ENCODE data around the gene NKTR. TPM values are rescaled to one million over a fixed set of nuclear protein-coding genes. Genes with fewer than 3 reads are reported as not detected.

NKTR gene
- total and polyA plus RNA-seq, 5 donors, result 22.6 to 35.8 (median 28.3) TPM

- Histone ChIP-seq H3K9me3 (ENCODE audit: control insufficient read depth, low read length) (no peaks in the 10 kb centered on the region), H3K27ac (ENCODE audit: low read length) (no peak overlapping the region), H3K27me3 (ENCODE audit: control insufficient read depth, insufficient read depth) (no peaks in the 10 kb centered on the region), H3K4me1 (ENCODE audit: control insufficient read depth, insufficient read depth, low read length) (no peaks in the 10 kb centered on the region), H3K4me3 (ENCODE audit: low read length) (no peak overlapping the region)
- DNase-seq (peak in 1 of 3 donors; percentile 32), ATAC-seq (no peak)
- intact Hi-C loops (cut with DNase I), result no loop called here
- 72% methylated on average over 10 of the region's 10 CpGs for WGBS
These were observed 90.5 kb downstream of the NKTR start for GRCh38 chr3:42690766-42691680.

GRCh38 chr3:42691816-42692666 is 91.6 kb downstream of the NKTR start:
- H3K9me3 ChIP-seq (ENCODE audit: control insufficient read depth, low read length), result no peaks in the 10 kb centered on the region
- H3K27me3 ChIP-seq (ENCODE audit: control insufficient read depth, insufficient read depth), result no peaks in the 10 kb centered on the region
- intact Hi-C loops (cut with DNase I), result no loop called here
- ATAC-seq (no peak), DNase-seq (peak in 1 of 3 donors; percentile 39)
- H3K27ac ChIP-seq (ENCODE audit: low read length), result no peak overlapping the region
- WGBS, result 78% methylated on average over 13 of the region's 13 CpGs
- H3K4me3 ChIP-seq (ENCODE audit: low read length), result no peak overlapping the region
- no peaks in the 10 kb centered on the region for H3K4me1 ChIP-seq (ENCODE audit: control insufficient read depth, insufficient read depth, low read length)

GRCh38 chr3:42692667-42693529 is 92.4 kb downstream of the NKTR start:
- H3K4me3 ChIP-seq (ENCODE audit: low read length), result no peak overlapping the region
- intact Hi-C loops (cut with DNase I), result no loop called here
- H3K27me3 ChIP-seq (ENCODE audit: control insufficient read depth, insufficient read depth), result no peaks in the 10 kb centered on the region
- no peaks in the 10 kb centered on the region for H3K4me1 ChIP-seq (ENCODE audit: control insufficient read depth, insufficient read depth, low read length)
- no peaks in the 10 kb centered on the region for H3K9me3 ChIP-seq (ENCODE audit: control insufficient read depth, low read length)
- DNase-seq (peak in 1 of 3 donors; percentile 32), ATAC-seq (no peak)
- H3K27ac ChIP-seq (ENCODE audit: low read length), result no peak overlapping the region
- WGBS, result 87% methylated on average over 17 of the region's 17 CpGs

- no peaks in the 10 kb centered on the region for H3K27me3 ChIP-seq (ENCODE audit: control insufficient read depth, insufficient read depth)
- 83% methylated on average over 4 of the region's 4 CpGs for WGBS
These were observed 93.0 kb downstream of the NKTR start for GRCh38 chr3:42693530-42693930.

GRCh38 chr3:42694366-42694765 is 93.9 kb downstream of the NKTR start:
- H3K9me3 ChIP-seq (ENCODE audit: control insufficient read depth, low read length), result no peaks in the 10 kb centered on the region
- DNase-seq (no peak), ATAC-seq (no peak)
- no peak overlapping the region for H3K27ac ChIP-seq (ENCODE audit: low read length)
- intact Hi-C loops (cut with DNase I), result no loop called here
- no peaks in the 10 kb centered on the region for H3K27me3 ChIP-seq (ENCODE audit: control insufficient read depth, insufficient read depth)
- no peaks in the 10 kb centered on the region for H3K4me1 ChIP-seq (ENCODE audit: control insufficient read depth, insufficient read depth, low read length)
- no peak overlapping the region for H3K4me3 ChIP-seq (ENCODE audit: low read length)

More at GRCh38 chr3:42693530-42693930, 93.0 kb downstream of the NKTR start:
- no peak for DNase-seq
- Histone ChIP-seq H3K4me3 (ENCODE audit: low read length) (no peak overlapping the region), H3K9me3 (ENCODE audit: control insufficient read depth, low read length) (no peaks in the 10 kb centered on the region), H3K27ac (ENCODE audit: low read length) (no peak overlapping the region), H3K4me1 (ENCODE audit: control insufficient read depth, insufficient read depth, low read length) (no peaks in the 10 kb centered on the region)
- no peak for ATAC-seq
- intact Hi-C loops (cut with DNase I), result no loop called here

GRCh38 chr3:42696356-42697288 is 96.1 kb downstream of the NKTR start:
- WGBS, result 70% methylated on average over 19 of the region's 19 CpGs
- H3K4me1 ChIP-seq (ENCODE audit: control insufficient read depth, insufficient read depth, low read length), result no peaks in the 10 kb centered on the region
- intact Hi-C loops (cut with DNase I), result no loop called here
- no peaks in the 10 kb centered on the region for H3K27me3 ChIP-seq (ENCODE audit: control insufficient read depth, insufficient read depth)
- H3K4me3 ChIP-seq (ENCODE audit: low read length), result no peak overlapping the region
- H3K9me3 ChIP-seq (ENCODE audit: control insufficient read depth, low read length), result no peaks in the 10 kb centered on the region
- ATAC-seq (no peak), DNase-seq (peak in 1 of 3 donors; percentile 51)
- H3K27ac ChIP-seq (ENCODE audit: low read length), result no peak overlapping the region

- no peak overlapping the region for H3K4me3 ChIP-seq (ENCODE audit: low read length)
- peak in 1 of 3 donors; percentile 36 for DNase-seq
- no peaks in the 10 kb centered on the region for H3K27me3 ChIP-seq (ENCODE audit: control insufficient read depth, insufficient read depth)
- H3K4me1 ChIP-seq (ENCODE audit: control insufficient read depth, insufficient read depth, low read length), result no peaks in the 10 kb centered on the region
- no peak for ATAC-seq
- intact Hi-C loops (cut with DNase I), result no loop called here
- no peak overlapping the region for H3K27ac ChIP-seq (ENCODE audit: low read length)
- WGBS, result 84% methylated on average over 18 of the region's 18 CpGs
- no peaks in the 10 kb centered on the region for H3K9me3 ChIP-seq (ENCODE audit: control insufficient read depth, low read length)
These were observed 97.0 kb downstream of the NKTR start for GRCh38 chr3:42697289-42698051.

Data from right cardiac atrium (tissue), 5 donors.